Skin epidermis (tissue), 12 donors: Measurements from ENCODE around the gene SLCO1C1.
"Not testable (repeated sequence)": the region's sequence is repeated elsewhere in the genome, so short reads cannot be mapped to it uniquely, and the experiment has no call there.

Experiments
- H3K27ac ChIP-seq, 21 experiments: fragments of 200-600 bp; sonication (generic) in 11 of 21; one replicate each; pipeline ENCODE4 v1.5.0; 2020; ENCODE audit warnings: mild to moderate bottlenecking in 3 of 21, inconsistent platforms in 2 of 21, moderate library complexity in 2 of 21
- H3K4me3 ChIP-seq, 7 experiments: fragments of 200-600 bp; sonication (generic) in 2 of 7; one replicate each; pipeline ENCODE4 v1.5.0; 2020; ENCODE audit warnings: inconsistent platforms in 2 of 7, mild to moderate bottlenecking in 2 of 7, moderate library complexity in 1 of 7

Gene SLCO1C1

GRCh38 chr12:20779971-20780370 lies 84.8 kb downstream of the SLCO1C1 start:
- not testable (repeated sequence) for H3K27ac ChIP-seq, H3K4me3 ChIP-seq

GRCh38 chr12:20783796-20784357 lies 88.7 kb downstream of the SLCO1C1 start:
- H3K4me3 ChIP-seq, H3K27ac ChIP-seq: not testable (repeated sequence)

- Histone ChIP-seq H3K4me3 (no peak overlapping the region), H3K27ac (no peak overlapping the region)
These were observed 97.8 kb downstream of the SLCO1C1 start for GRCh38 chr12:20792971-20793370.

- H3K4me3 ChIP-seq = no peak overlapping the region
- H3K27ac ChIP-seq = no peak overlapping the region
These were observed 103.4 kb downstream of the SLCO1C1 start for GRCh38 chr12:20798554-20798953.

- Histone ChIP-seq H3K27ac (no peak overlapping the region), H3K4me3 (no peak overlapping the region)
These were observed 105.0 kb downstream of the SLCO1C1 start for GRCh38 chr12:20800160-20800559.

- no peak overlapping the region for H3K27ac ChIP-seq
- no peak overlapping the region for H3K4me3 ChIP-seq
These were observed 105.9 kb downstream of the SLCO1C1 start for GRCh38 chr12:20801035-20801434.
